ENCODE results near the gene HMX1. TPM values are rescaled to one million over a fixed set of nuclear protein-coding genes. Genes with fewer than 3 reads are reported as not detected.

The HMX1 gene
- total and polyA plus RNA-seq, 2 donors (not counting 1 experiment from before 2014, with no cell fraction given), result not detected

GRCh38 chr4:8853249-8853648, 18.4 kb downstream of the HMX1 start:
- Mint-ChIP-seq H3K27ac (no peak overlapping the region), H3K4me1 (peaks cover 4% of the 10 kb centered on the region), H3K9me3 (ENCODE audit: insufficient read depth) (no peaks in the 10 kb centered on the region), H3K4me3 (no peak overlapping the region), H3K27me3 (peaks cover 34% of the 10 kb centered on the region)
- Histone ChIP-seq H3K27me3 (replicated peaks in 1 of 4; ENCODE audit: control extremely low read depth in 1 of 4, control insufficient read depth in 3 of 4, insufficient read depth in 4 of 4, low read length in 3 of 4) (peaks cover 0 to 36% (median 4%) of the 10 kb centered on the region in 4 experiments), H3K27ac (ENCODE audit: low read length in 2 of 2) (no peak overlapping the region), H3K4me2 (replicated peaks; ENCODE audit: low read depth, low read length, poor library complexity, severe bottlenecking) (no peak overlapping the region), H2AFZ (ENCODE audit: insufficient read depth, low read depth, low read length, poor library complexity, severe bottlenecking) (no peak overlapping the region), H3K4me3 (ENCODE audit: control extremely low read depth in 1 of 5, extremely low read depth in 1 of 5, insufficient read depth in 1 of 5, low read depth in 2 of 5, low read length in 4 of 5) (no peak overlapping the region), H3K4me1 (ENCODE audit: control insufficient read depth in 2 of 2, insufficient read depth in 2 of 2, low read length in 2 of 2) (peaks cover 0 to 9% of the 10 kb centered on the region in 2 donors), H3K9ac (ENCODE audit: low read length) (no peak overlapping the region), H3K9me3 (ENCODE audit: control extremely low read depth in 1 of 3, control insufficient read depth in 2 of 3, insufficient read depth in 1 of 3, low read length in 2 of 3) (peaks cover 0 to 36% (median 3%) of the 10 kb centered on the region in 3 donors), H3K79me2 (ENCODE audit: control insufficient read depth, insufficient read depth, low read length) (no peaks in the 10 kb centered on the region), H4K20me1 (ENCODE audit: control insufficient read depth, insufficient read depth, low read length, poor library complexity, severe bottlenecking) (no peaks in the 10 kb centered on the region), H3K36me3 (replicated peaks in 1 of 2; ENCODE audit: control extremely low read depth in 1 of 2, control insufficient read depth in 1 of 2, extremely low read depth in 1 of 2, insufficient read depth in 2 of 2, low read length in 1 of 2) (no peaks in the 10 kb centered on the region)
- CTCF ChIA-PET, result no interaction called here
- no peak for DNase-seq
- WGBS (ENCODE audit: insufficient coverage), result 83% methylated on average over 3 of the region's 6 CpGs
- POLR2A ChIA-PET, result no interaction called here
- intact Hi-C loops (cut with micrococcal nuclease), result no loop called here
- ATAC-seq (ENCODE audit: low read depth), result no peak
- TF ChIP-seq CTCF (IDR thresholded peaks at IDR 0.05), result no peak
- no peak for TF ChIP-seq EZH2 (IDR thresholded peaks at IDR 0.05; ENCODE audit: borderline replicate concordance, insufficient read depth, low read depth, low read length, poor library complexity, severe bottlenecking)

GRCh38 chr4:8852118-8852704, 19.4 kb downstream of the HMX1 start:
- TF ChIP-seq CTCF (IDR thresholded peaks at IDR 0.05), result no peak
- TF ChIP-seq EZH2 (IDR thresholded peaks at IDR 0.05; ENCODE audit: borderline replicate concordance, insufficient read depth, low read depth, low read length, poor library complexity, severe bottlenecking), result no peak
- Histone ChIP-seq H3K27ac (ENCODE audit: low read length in 2 of 2) (no peak overlapping the region), H3K9me3 (ENCODE audit: control extremely low read depth in 1 of 3, control insufficient read depth in 2 of 3, insufficient read depth in 1 of 3, low read length in 2 of 3) (peaks cover 0 to 33% (median 3%) of the 10 kb centered on the region in 3 donors), H3K4me3 (ENCODE audit: control extremely low read depth in 1 of 5, extremely low read depth in 1 of 5, insufficient read depth in 1 of 5, low read depth in 2 of 5, low read length in 4 of 5) (no peak overlapping the region), H3K4me1 (ENCODE audit: control insufficient read depth in 2 of 2, insufficient read depth in 2 of 2, low read length in 2 of 2) (peaks cover 0 to 2% of the 10 kb centered on the region in 2 donors), H3K4me2 (replicated peaks; ENCODE audit: low read depth, low read length, poor library complexity, severe bottlenecking) (no peak overlapping the region), H4K20me1 (ENCODE audit: control insufficient read depth, insufficient read depth, low read length, poor library complexity, severe bottlenecking) (no peaks in the 10 kb centered on the region), H3K9ac (ENCODE audit: low read length) (no peak overlapping the region), H3K36me3 (replicated peaks in 1 of 2; ENCODE audit: control extremely low read depth in 1 of 2, control insufficient read depth in 1 of 2, extremely low read depth in 1 of 2, insufficient read depth in 2 of 2, low read length in 1 of 2) (no peaks in the 10 kb centered on the region), H3K27me3 (replicated peaks in 1 of 4; ENCODE audit: control extremely low read depth in 1 of 4, control insufficient read depth in 3 of 4, insufficient read depth in 4 of 4, low read length in 3 of 4) (peaks cover 0 to 28% (median 3%) of the 10 kb centered on the region in 4 experiments), H3K79me2 (ENCODE audit: control insufficient read depth, insufficient read depth, low read length) (no peaks in the 10 kb centered on the region), H2AFZ (ENCODE audit: insufficient read depth, low read depth, low read length, poor library complexity, severe bottlenecking) (no peak overlapping the region)
- intact Hi-C loops (cut with micrococcal nuclease), result no loop called here
- ChIA-PET CTCF (no interaction called here), POLR2A (no interaction called here)
- Mint-ChIP-seq H3K27ac (no peak overlapping the region), H3K9me3 (ENCODE audit: insufficient read depth) (no peaks in the 10 kb centered on the region), H3K27me3 (peaks cover 31% of the 10 kb centered on the region), H3K4me1 (peaks cover 4% of the 10 kb centered on the region), H3K4me3 (no peak overlapping the region)
- 73% methylated on average over 17 of the region's 17 CpGs for WGBS (ENCODE audit: insufficient coverage)
- no peak for DNase-seq
- no peak for ATAC-seq (ENCODE audit: low read depth)

Data from B cell (primary cell).